ENCODE results near the gene HHEX.

The HHEX gene

GRCh38 chr10:92677708-92678107, 12.0 kb upstream of the HHEX start:
- no peak for TF ChIP-seq TEAD4 (IDR thresholded peaks at IDR 0.05)
- no peak for TF ChIP-seq NFIC (IDR thresholded peaks at IDR 0.05)
- TF ChIP-seq FOXM1 (IDR thresholded peaks at IDR 0.05; ENCODE audit: borderline replicate concordance, low read depth) = no peak
- TF ChIP-seq EGR1 (IDR thresholded peaks at IDR 0.05) = no peak
- TF ChIP-seq REST (IDR thresholded peaks at IDR 0.05; ENCODE audit: low read depth) = no peak
- no peak for TF ChIP-seq MAX (IDR thresholded peaks at IDR 0.05)
- no peak for TF ChIP-seq RAD21 (IDR thresholded peaks at IDR 0.05; ENCODE audit: low read depth)
- no peak for TF ChIP-seq ZBTB7A (IDR thresholded peaks at IDR 0.05; ENCODE audit: low read depth)
- no peak for TF ChIP-seq TCF12 (IDR thresholded peaks at IDR 0.05; ENCODE audit: low read depth)
- TF ChIP-seq YY1 (IDR thresholded peaks at IDR 0.05; ENCODE audit: low read depth) = no peak
- no peak for TF ChIP-seq CREB1 (IDR thresholded peaks at IDR 0.05; ENCODE audit: low read depth)
- TF ChIP-seq TAF1 (IDR thresholded peaks at IDR 0.05; ENCODE audit: low read depth) = no peak

GRCh38 chr10:92678206-92678605, 11.5 kb upstream of the HHEX start:
- TF ChIP-seq REST (IDR thresholded peaks at IDR 0.05; ENCODE audit: low read depth) = no peak
- no peak for TF ChIP-seq TCF12 (IDR thresholded peaks at IDR 0.05; ENCODE audit: low read depth)
- TF ChIP-seq TEAD4 (IDR thresholded peaks at IDR 0.05) = no peak
- TF ChIP-seq YY1 (IDR thresholded peaks at IDR 0.05; ENCODE audit: low read depth) = no peak
- TF ChIP-seq EP300 (IDR thresholded peaks at IDR 0.05; ENCODE audit: borderline replicate concordance) = no peak
- TF ChIP-seq RAD21 (IDR thresholded peaks at IDR 0.05; ENCODE audit: low read depth) = no peak
- TF ChIP-seq ZBTB7A (IDR thresholded peaks at IDR 0.05; ENCODE audit: low read depth) = no peak
- TF ChIP-seq CEBPB (IDR thresholded peaks at IDR 0.05) = no peak
- no peak for TF ChIP-seq MAX (IDR thresholded peaks at IDR 0.05)
- no peak for TF ChIP-seq USF1 (IDR thresholded peaks at IDR 0.05)
- no peak for TF ChIP-seq NFIC (IDR thresholded peaks at IDR 0.05)
- TF ChIP-seq CREB1 (IDR thresholded peaks at IDR 0.05; ENCODE audit: low read depth) = no peak
- TF ChIP-seq EGR1 (IDR thresholded peaks at IDR 0.05) = no peak
- TF ChIP-seq FOXM1 (IDR thresholded peaks at IDR 0.05; ENCODE audit: borderline replicate concordance, low read depth) = no peak
- TF ChIP-seq TAF1 (IDR thresholded peaks at IDR 0.05; ENCODE audit: low read depth) = no peak

- no peak for TF ChIP-seq TEAD4 (IDR thresholded peaks at IDR 0.05)
- no peak for TF ChIP-seq FOXM1 (IDR thresholded peaks at IDR 0.05; ENCODE audit: borderline replicate concordance, low read depth)
- no peak for TF ChIP-seq MAX (IDR thresholded peaks at IDR 0.05)
- TF ChIP-seq TAF1 (IDR thresholded peaks at IDR 0.05; ENCODE audit: low read depth) = no peak
- no peak for TF ChIP-seq RAD21 (IDR thresholded peaks at IDR 0.05; ENCODE audit: low read depth)
- TF ChIP-seq NFIC (IDR thresholded peaks at IDR 0.05) = no peak
Observed at GRCh38 chr10:92681306-92681834, 8.4 kb upstream of the HHEX start.

GRCh38 chr10:92688573-92688926, 1.2 kb upstream of the HHEX start:
- TF ChIP-seq YY1 (IDR thresholded peaks at IDR 0.05; ENCODE audit: low read depth) (no peak), MAX (IDR thresholded peaks at IDR 0.05) (no peak), CEBPB (IDR thresholded peaks at IDR 0.05) (no peak), RAD21 (IDR thresholded peaks at IDR 0.05; ENCODE audit: low read depth) (no peak), USF1 (IDR thresholded peaks at IDR 0.05) (no peak), EGR1 (IDR thresholded peaks at IDR 0.05) (no peak), TAF1 (IDR thresholded peaks at IDR 0.05; ENCODE audit: low read depth) (no peak), TCF12 (IDR thresholded peaks at IDR 0.05; ENCODE audit: low read depth) (no peak), EP300 (IDR thresholded peaks at IDR 0.05; ENCODE audit: borderline replicate concordance) (no peak), TEAD4 (IDR thresholded peaks at IDR 0.05) (no peak), ZBTB7A (IDR thresholded peaks at IDR 0.05; ENCODE audit: low read depth) (no peak), FOXM1 (IDR thresholded peaks at IDR 0.05; ENCODE audit: borderline replicate concordance, low read depth) (no peak), REST (IDR thresholded peaks at IDR 0.05; ENCODE audit: low read depth) (no peak)

Measured in Ishikawa (cell line).